LNCaP clone FGC (cell line): ENCODE data around the gene POU1F1.
A peak's percentile ranks its signal among the peaks of the same experiment; 100 is the strongest.

Experiments
- DNase-seq: peaks from one replicate; pipeline ENCODE4 v3.0.0-alpha.2; 2011; ENCODE audit warnings: low read depth
- H3K4me3 ChIP-seq: 2 replicates; pipeline ENCODE4 v1.5.1; 2011; ENCODE audit warnings: mild to moderate bottlenecking, low read depth, low read length, control low read depth
- TF ChIP-seq, protein P1 (sequence below): IDR thresholded peaks from 2 replicates; pipeline ENCODE4 v1.5.1; 2012; ENCODE audit warnings: mild to moderate bottlenecking; ENCODE audit not compliant: control insufficient read depth, insufficient read depth; ENCODE audit errors: extremely low read depth

The POU1F1 gene

DNA sequence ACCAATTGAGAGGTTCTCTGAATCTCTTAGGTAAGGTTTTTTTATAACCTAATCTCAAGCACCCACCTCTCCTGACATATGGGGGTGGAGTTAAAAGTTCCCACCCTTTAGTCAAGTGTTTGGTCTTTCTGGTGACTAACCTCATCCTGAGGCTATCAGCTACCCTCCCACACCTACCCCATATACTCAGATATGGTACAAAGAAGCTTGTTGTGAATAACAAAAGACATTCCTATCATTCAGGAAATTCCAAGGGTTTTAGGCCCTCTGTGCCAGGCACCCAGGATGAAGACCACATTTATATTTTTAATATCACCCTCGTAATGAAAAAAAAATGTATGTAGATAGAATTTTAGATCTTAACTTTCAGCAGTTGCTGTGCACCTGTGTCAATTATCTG lies 40.3 kb downstream of the POU1F1 start:
- TF ChIP-seq, protein P1, sequence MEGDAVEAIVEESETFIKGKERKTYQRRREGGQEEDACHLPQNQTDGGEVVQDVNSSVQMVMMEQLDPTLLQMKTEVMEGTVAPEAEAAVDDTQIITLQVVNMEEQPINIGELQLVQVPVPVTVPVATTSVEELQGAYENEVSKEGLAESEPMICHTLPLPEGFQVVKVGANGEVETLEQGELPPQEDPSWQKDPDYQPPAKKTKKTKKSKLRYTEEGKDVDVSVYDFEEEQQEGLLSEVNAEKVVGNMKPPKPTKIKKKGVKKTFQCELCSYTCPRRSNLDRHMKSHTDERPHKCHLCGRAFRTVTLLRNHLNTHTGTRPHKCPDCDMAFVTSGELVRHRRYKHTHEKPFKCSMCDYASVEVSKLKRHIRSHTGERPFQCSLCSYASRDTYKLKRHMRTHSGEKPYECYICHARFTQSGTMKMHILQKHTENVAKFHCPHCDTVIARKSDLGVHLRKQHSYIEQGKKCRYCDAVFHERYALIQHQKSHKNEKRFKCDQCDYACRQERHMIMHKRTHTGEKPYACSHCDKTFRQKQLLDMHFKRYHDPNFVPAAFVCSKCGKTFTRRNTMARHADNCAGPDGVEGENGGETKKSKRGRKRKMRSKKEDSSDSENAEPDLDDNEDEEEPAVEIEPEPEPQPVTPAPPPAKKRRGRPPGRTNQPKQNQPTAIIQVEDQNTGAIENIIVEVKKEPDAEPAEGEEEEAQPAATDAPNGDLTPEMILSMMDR, result no peak

GRCh38 chr3:87233805-87234204 lies 42.6 kb downstream of the POU1F1 start:
- H3K4me3 ChIP-seq, result no peak overlapping the region
- no peak for DNase-seq
- TF ChIP-seq, protein P1, result no peak

More for the DNA sequence above, 40.3 kb downstream of the POU1F1 start:
- H3K4me3 ChIP-seq, result no peak overlapping the region
- DNase-seq, result no peak

DNA sequence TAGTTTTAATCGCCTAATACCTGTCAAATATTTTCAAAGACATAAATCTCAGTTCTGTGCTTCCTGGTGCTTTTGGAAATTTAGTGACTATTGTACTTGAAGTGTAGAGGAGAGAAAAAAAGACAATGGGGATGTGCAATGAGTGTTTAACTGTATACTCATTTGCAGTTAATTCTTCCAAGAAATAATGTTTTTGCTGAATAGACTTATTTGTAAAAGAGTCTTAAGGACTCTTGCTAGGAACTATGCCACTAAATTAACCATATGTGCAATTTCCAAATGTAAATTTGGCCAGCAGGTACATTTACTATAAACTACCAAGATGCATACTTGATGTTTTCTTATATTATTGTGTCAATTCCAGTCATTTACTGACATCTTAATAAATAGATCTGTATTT lies 47.3 kb downstream of the POU1F1 start:
- H3K4me3 ChIP-seq, result no peak overlapping the region
- TF ChIP-seq, protein P1, result no peak
- no peak for DNase-seq

GRCh38 chr3:87228316-87228715 lies 48.1 kb downstream of the POU1F1 start:
- TF ChIP-seq, protein P1, result no peak
- DNase-seq, result no peak
- H3K4me3 ChIP-seq, result peak overlapping the region; percentile 84

DNA sequence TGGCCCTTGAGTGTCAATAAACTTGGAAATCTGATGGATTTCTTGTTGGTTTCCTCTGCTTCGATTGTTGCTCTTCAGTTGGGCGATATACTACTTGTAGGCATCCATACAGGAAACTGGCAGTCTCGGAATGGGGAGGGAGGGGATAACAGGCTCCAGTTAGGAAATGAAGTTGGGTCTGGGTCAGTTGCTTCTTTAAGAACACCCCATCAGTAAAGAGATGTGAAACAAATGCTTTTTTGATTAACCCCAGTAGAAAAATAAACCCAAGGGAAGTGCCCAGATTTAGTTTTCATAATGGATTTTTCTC lies 48.6 kb downstream of the POU1F1 start:
- DNase-seq, result no peak
- TF ChIP-seq, protein P1, result no peak
- peak overlapping the region; percentile 84 for H3K4me3 ChIP-seq

DNA sequence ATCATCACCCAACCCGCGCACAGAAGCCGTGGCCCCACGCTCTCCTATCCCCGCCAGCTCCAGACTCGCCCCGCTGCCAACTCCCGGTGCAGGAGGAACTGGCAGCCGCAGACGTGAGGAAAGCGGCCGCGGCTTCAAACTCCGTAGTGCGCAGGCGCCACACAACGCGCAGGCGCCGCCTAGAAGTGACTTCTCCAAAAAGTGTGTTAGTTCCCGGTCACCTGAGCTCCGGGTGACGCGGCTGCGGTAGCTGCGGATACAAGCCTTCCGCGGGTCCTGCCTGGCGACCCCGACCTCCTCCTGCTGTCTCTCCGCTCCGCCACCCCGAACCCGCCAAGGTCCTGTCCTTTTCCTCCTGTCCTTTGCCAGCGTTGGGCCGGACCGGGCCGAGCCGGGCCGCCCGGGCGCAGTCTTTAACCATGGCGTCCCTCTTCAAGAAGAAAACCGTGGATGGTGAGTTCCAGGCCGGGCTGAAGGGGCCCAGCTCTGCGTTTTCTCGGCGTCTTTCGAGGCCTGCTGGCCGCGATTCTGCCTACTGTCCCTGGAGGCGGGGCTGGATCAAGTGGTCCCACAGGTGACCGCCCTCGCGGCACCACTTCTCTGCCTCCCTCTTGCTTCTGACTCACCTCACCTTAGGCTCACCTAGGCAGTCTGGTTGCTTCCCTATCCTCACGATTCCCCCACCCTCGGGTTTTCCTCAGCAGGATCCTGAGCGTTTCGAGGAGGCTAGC lies 49.1 kb downstream of the POU1F1 start, which contains the start of gene CHMP2B:
Gene CHMP2B (plus strand): TSS at position 206 of the 731 bp plus-strand sequence. CDS start 214 bp downstream, at position 420.
- TF ChIP-seq, protein P1, result no peak
- H3K4me3 ChIP-seq, result peak within 1 kb of the TSS; percentile 84
- peak; percentile 76 for DNase-seq

DNA sequence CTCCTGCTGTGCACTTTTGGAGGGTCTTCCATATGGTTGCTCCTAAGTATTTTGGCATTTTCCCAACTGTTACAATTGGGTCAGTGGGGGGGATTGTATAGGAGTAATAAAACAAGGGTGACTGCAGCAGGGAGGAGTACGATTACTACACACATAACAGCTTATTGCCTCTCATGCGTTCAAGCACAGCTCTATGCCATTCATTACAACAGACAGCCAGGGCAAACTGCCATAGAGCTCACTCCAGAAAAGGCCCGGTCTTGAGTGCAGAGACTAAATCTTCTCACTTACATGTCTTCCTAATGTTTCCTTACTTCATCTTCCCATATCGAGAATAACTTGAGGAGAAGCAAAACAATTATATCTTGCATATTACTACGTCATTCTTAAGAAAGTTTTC lies 50.7 kb downstream of the POU1F1 start:
- DNase-seq, result no peak
- H3K4me3 ChIP-seq, result no peak overlapping the region
- TF ChIP-seq, protein P1, result no peak
